Keratinocyte (primary cell): Measurements from ENCODE around the gene PAX5. TPM values are rescaled to one million over a fixed set of nuclear protein-coding genes. Genes with fewer than 3 reads are reported as not detected.

Experiments used
- DNase-seq: peaks from one replicate; pipeline ENCODE4 v3.0.0-alpha.2; 2011; ENCODE audit warnings: low read depth, missing footprints, low spot score
- FAIRE-seq: peaks from 2 replicates; lab custom pipeline; 2011; peaks lifted over from hg19 to GRCh38; lab: Jason Lieb, UNC
- H2AFZ ChIP-seq: 2 replicates; pipeline ENCODE4 v1.6.0; 2012; ENCODE audit warnings: low read length, control low read depth, inconsistent platforms; ENCODE audit not compliant: control insufficient read depth
- H3K27ac ChIP-seq: 2 replicates; pipeline ENCODE4 v1.5.1; 2011; ENCODE audit warnings: low read length; ENCODE audit not compliant: control insufficient read depth, insufficient read depth
- H3K27me3 ChIP-seq: 3 replicates; pipeline ENCODE4 v1.6.0; 2011; ENCODE audit warnings: low read length; ENCODE audit not compliant: control insufficient read depth, insufficient read depth; ENCODE audit errors: extremely low read depth
- H3K36me3 ChIP-seq, 2 experiments: 2 replicates in 1 of 2; 3 replicates in 1 of 2; pipeline ENCODE4 v1.5.1; 2011; ENCODE audit warnings: low read length in 2 of 2, mild to moderate bottlenecking in 1 of 2; ENCODE audit not compliant: control insufficient read depth in 2 of 2, insufficient read depth in 2 of 2; ENCODE audit errors: extremely low read depth in 1 of 2
- H3K4me1 ChIP-seq: 3 replicates; pipeline ENCODE4 v1.5.1; 2011; ENCODE audit warnings: low read length; ENCODE audit not compliant: control insufficient read depth, insufficient read depth; ENCODE audit errors: extremely low read depth
- H3K4me2 ChIP-seq: 3 replicates; pipeline ENCODE4 v1.6.0; 2011; ENCODE audit warnings: low read depth, low read length; ENCODE audit not compliant: control insufficient read depth, insufficient read depth; ENCODE audit errors: extremely low read depth
- H3K4me3 ChIP-seq, 3 experiments: fragments of 200-600 bp in 1 of 3; sonication (generic) in 1 of 3; 2 replicates in 2 of 3; 3 replicates in 1 of 3; pipeline ENCODE4 v1.5.1; 2011 to 2016; ENCODE audit warnings: low read length in 3 of 3, mild to moderate bottlenecking in 3 of 3, control low read depth in 2 of 3, inconsistent platforms in 1 of 3, low read depth in 1 of 3, mixed read lengths in 1 of 3, mixed run types in 1 of 3, moderate library complexity in 1 of 3; ENCODE audit not compliant: control insufficient read depth in 2 of 3, insufficient read depth in 2 of 3; ENCODE audit errors: extremely low read depth in 1 of 3
- H3K79me2 ChIP-seq: 2 replicates; pipeline ENCODE4 v1.6.0; 2012; ENCODE audit warnings: low read length; ENCODE audit not compliant: control insufficient read depth, insufficient read depth
- H3K9ac ChIP-seq: 3 replicates; pipeline ENCODE4 v1.6.0; 2011; ENCODE audit warnings: low read length; ENCODE audit not compliant: control insufficient read depth, insufficient read depth; ENCODE audit errors: extremely low read depth
- H3K9me1 ChIP-seq: 3 replicates; pipeline ENCODE4 v1.6.0; 2011; ENCODE audit warnings: low read length; ENCODE audit not compliant: control insufficient read depth, insufficient read depth; ENCODE audit errors: extremely low read depth
- H3K9me3 ChIP-seq: 2 replicates; pipeline ENCODE4 v1.5.1; 2012; ENCODE audit warnings: low read depth, low read length; ENCODE audit not compliant: control insufficient read depth
- H4K20me1 ChIP-seq: 3 replicates; pipeline ENCODE4 v1.6.0; 2011; ENCODE audit warnings: low read length; ENCODE audit not compliant: control insufficient read depth, insufficient read depth; ENCODE audit errors: extremely low read depth
- EZH2 ChIP-seq: IDR thresholded peaks from one replicate; pipeline ENCODE4 v1.6.1; 2012; ENCODE audit warnings: inconsistent platforms, mild to moderate bottlenecking, low read length, moderate library complexity
- dilution Hi-C: fragments of 300-500 bp; cut with MboI; formaldehyde crosslinking; loops from one replicate; pipeline ENCODE4 v1.7.0; 2020; ENCODE audit warnings: low sequenced_read_pairs; ENCODE audit not compliant: extremely low pct_ligation_motif_present
- polyA plus RNA-seq, 5 experiments: library from polyadenylated mRNA; depleted of rRNA in 3 of 5; stranded (reverse) in 3 of 5; stranded (forward) in 1 of 5; unstranded in 1 of 5; fragments of >200 nt; gene quantifications; 1 replicate in 1 of 5; 2 replicates in 3 of 5; 3 replicates in 1 of 5; pipeline versions ENCODE4 v1.2.1 to v1.2.3, GENCODE V29; 2011 to 2012; ENCODE audit warnings: missing spikeins in 2 of 5, low read depth in 1 of 5, low replicate concordance in 1 of 5
- TF ChIP-seq, protein P1 (sequence below), 3 experiments: IDR thresholded peaks in 1 of 3; conservative IDR thresholded peaks in 1 of 3; optimal IDR thresholded peaks in 1 of 3; 2 replicates in 2 of 3; 3 replicates in 1 of 3; pipeline versions ENCODE3 to v1.5.1; 2011; ENCODE audit warnings: low read length in 3 of 3, mild to moderate bottlenecking in 3 of 3, moderate library complexity in 2 of 3, control low read depth in 1 of 3, inconsistent platforms in 1 of 3; ENCODE audit not compliant: insufficient read depth in 2 of 3; ENCODE audit errors: extremely low read depth in 1 of 3

The PAX5 gene
- polyA plus RNA-seq, 1 donor (not counting 4 experiments of a cell fraction or from before 2014, with no cell fraction given), result not detected

- H3K9me1 ChIP-seq, result no peaks in the 10 kb centered on the region
- no peak overlapping the region for H3K4me3 ChIP-seq
- no peaks in the 10 kb centered on the region for H3K79me2 ChIP-seq
- no peak overlapping the region for H2AFZ ChIP-seq
- TF ChIP-seq EZH2, result no peak
- TF ChIP-seq, protein P1, sequence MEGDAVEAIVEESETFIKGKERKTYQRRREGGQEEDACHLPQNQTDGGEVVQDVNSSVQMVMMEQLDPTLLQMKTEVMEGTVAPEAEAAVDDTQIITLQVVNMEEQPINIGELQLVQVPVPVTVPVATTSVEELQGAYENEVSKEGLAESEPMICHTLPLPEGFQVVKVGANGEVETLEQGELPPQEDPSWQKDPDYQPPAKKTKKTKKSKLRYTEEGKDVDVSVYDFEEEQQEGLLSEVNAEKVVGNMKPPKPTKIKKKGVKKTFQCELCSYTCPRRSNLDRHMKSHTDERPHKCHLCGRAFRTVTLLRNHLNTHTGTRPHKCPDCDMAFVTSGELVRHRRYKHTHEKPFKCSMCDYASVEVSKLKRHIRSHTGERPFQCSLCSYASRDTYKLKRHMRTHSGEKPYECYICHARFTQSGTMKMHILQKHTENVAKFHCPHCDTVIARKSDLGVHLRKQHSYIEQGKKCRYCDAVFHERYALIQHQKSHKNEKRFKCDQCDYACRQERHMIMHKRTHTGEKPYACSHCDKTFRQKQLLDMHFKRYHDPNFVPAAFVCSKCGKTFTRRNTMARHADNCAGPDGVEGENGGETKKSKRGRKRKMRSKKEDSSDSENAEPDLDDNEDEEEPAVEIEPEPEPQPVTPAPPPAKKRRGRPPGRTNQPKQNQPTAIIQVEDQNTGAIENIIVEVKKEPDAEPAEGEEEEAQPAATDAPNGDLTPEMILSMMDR (optimal IDR thresholded peaks at IDR 0.05 in 1 of 3, IDR thresholded peaks at IDR 0.05 in 1 of 3, conservative IDR thresholded peaks at IDR 0.05 in 1 of 3; ENCODE audit: extremely low read depth in 1 of 3, insufficient read depth in 2 of 3, low read length in 3 of 3), result peak; percentile 23 to 44 (median 37)
- no peak overlapping the region for H3K27ac ChIP-seq
- dilution Hi-C loops, result no loop called here
- no peak overlapping the region for H3K4me2 ChIP-seq
- no peak for FAIRE-seq
- H3K36me3 ChIP-seq, result no peaks in the 10 kb centered on the region
- peaks cover 2% of the 10 kb centered on the region for H3K9me3 ChIP-seq
- no peaks in the 10 kb centered on the region for H4K20me1 ChIP-seq
- peaks cover 2% of the 10 kb centered on the region for H3K27me3 ChIP-seq
- no peak overlapping the region for H3K9ac ChIP-seq
- H3K4me1 ChIP-seq, result no peaks in the 10 kb centered on the region
- DNase-seq, result no peak
Observed at GRCh38 chr9:36793277-36793676, 240.8 kb downstream of the PAX5 start.

GRCh38 chr9:36791222-36791950 lies 242.7 kb downstream of the PAX5 start:
- TF ChIP-seq, protein P1 (optimal IDR thresholded peaks at IDR 0.05 in 1 of 3, IDR thresholded peaks at IDR 0.05 in 1 of 3, conservative IDR thresholded peaks at IDR 0.05 in 1 of 3; ENCODE audit: extremely low read depth in 1 of 3, insufficient read depth in 2 of 3, low read length in 3 of 3), result no peak
- TF ChIP-seq EZH2, result no peak
- FAIRE-seq, result no peak

More at GRCh38 chr9:36791222-36791950, 242.7 kb downstream of the PAX5 start:
- Histone ChIP-seq H3K9me1 (no peaks in the 10 kb centered on the region), H3K4me3 (no peak overlapping the region), H2AFZ (no peak overlapping the region), H4K20me1 (no peaks in the 10 kb centered on the region), H3K79me2 (no peaks in the 10 kb centered on the region), H3K27ac (no peak overlapping the region), H3K9me3 (peaks cover 2% of the 10 kb centered on the region), H3K9ac (no peak overlapping the region), H3K36me3 (no peaks in the 10 kb centered on the region), H3K4me1 (no peaks in the 10 kb centered on the region), H3K27me3 (peaks cover 2% of the 10 kb centered on the region), H3K4me2 (no peak overlapping the region)
- dilution Hi-C loops, result no loop called here
- DNase-seq, result no peak
